HepG2 (cell line): Measurements from ENCODE around the gene TEDC2. TPM values are rescaled to one million over a fixed set of nuclear protein-coding genes. Genes with fewer than 3 reads are reported as not detected.

Experiments used
- ATAC-seq: fragments of 200-7000 bp; cut with Tn5 transposase; 3 replicates; pipeline ENCODE4 v1.9.1; 2020; ENCODE audit warnings: mild to moderate bottlenecking, moderate library complexity
- BruUV-seq: library from RNA; stranded (reverse); fragments of 400-500 nt; replicated peaks from 2 replicates; lab custom pipeline; 2021; lab: Mats Ljungman, UMichigan
- CTCF ChIA-PET: fragments of 300-600 bp; formaldehyde crosslinking; extraction: SDS; loops from one replicate; lab custom pipeline; 2021; ENCODE audit warnings: low total read pairs, inconsistent platforms, low intra/inter-chr PET ratio; lab: Yijun Ruan, JAX
- POLR2A ChIA-PET: fragments of 350-600 bp; sonication (Branson Sonifier 250); formaldehyde crosslinking; loops from one replicate; lab custom pipeline; 2020; ENCODE audit warnings: antibody characterized with exemption, inconsistent platforms; lab: Yijun Ruan, JAX
- DNase-seq: peaks from one replicate; pipeline ENCODE4 v3.0.0-alpha.2; 2015; ENCODE audit warnings: low spot score
- FAIRE-seq: peaks from 3 replicates; lab custom pipeline; 2011; peaks lifted over from hg19 to GRCh38; lab: Jason Lieb, UNC
- H2AFZ ChIP-seq: one replicate; pipeline ENCODE4 v1.6.1; 2011; ENCODE audit warnings: low read length, inconsistent platforms
- H3K27ac ChIP-seq: fragments of 300-600 bp; 3 replicates; pipeline ENCODE4 v1.8.0; 2011; ENCODE audit warnings: mixed run types, mild to moderate bottlenecking, mixed read lengths, low read length, inconsistent platforms; ENCODE audit not compliant: insufficient read depth; ENCODE audit errors: extremely low read length
- H3K27me3 ChIP-seq, 2 experiments: fragments of 200-600 bp in 1 of 2; 2 replicates in 1 of 2; 3 replicates in 1 of 2; pipeline versions ENCODE4 v1.6.0 to v1.8.0; 2011; ENCODE audit warnings: low read length in 2 of 2, mild to moderate bottlenecking in 2 of 2, moderate library complexity in 2 of 2, inconsistent platforms in 1 of 2; ENCODE audit not compliant: insufficient read depth in 2 of 2, control insufficient read depth in 1 of 2
- H3K36me3 ChIP-seq, 2 experiments: fragments of 200-600 bp in 1 of 2; replicated peaks in 1 of 2; 2 replicates in 1 of 2; 3 replicates in 1 of 2; pipeline versions ENCODE4 v1.5.1 to v1.8.0; 2011; ENCODE audit warnings: low read length in 2 of 2, inconsistent platforms in 1 of 2; ENCODE audit not compliant: insufficient read depth in 2 of 2, control insufficient read depth in 1 of 2
- H3K4me1 ChIP-seq: 2 replicates; pipeline ENCODE4 v1.5.1; 2012; ENCODE audit warnings: low read length, inconsistent platforms; ENCODE audit not compliant: insufficient read depth
- H3K4me2 ChIP-seq: 2 replicates; pipeline ENCODE4 v1.6.0; 2011; ENCODE audit warnings: low read depth, low read length, inconsistent platforms
- H3K4me3 ChIP-seq, 3 experiments: fragments of 200-600 bp in 1 of 3; sonication (generic), shearing (Covaris generic) in 1 of 3; replicated peaks in 1 of 3; 2 replicates each; pipeline ENCODE4 v1.5.1; 2011 to 2016; ENCODE audit warnings: low read length in 3 of 3, inconsistent platforms in 2 of 3, low read depth in 2 of 3, mild to moderate bottlenecking in 2 of 3, control low read depth in 1 of 3, mixed read lengths in 1 of 3; ENCODE audit not compliant: insufficient read depth in 1 of 3
- H3K79me2 ChIP-seq: one replicate; pipeline ENCODE4 v1.6.1; 2011; ENCODE audit warnings: low read length, inconsistent platforms; ENCODE audit not compliant: insufficient read depth
- H3K9ac ChIP-seq: 2 replicates; pipeline ENCODE4 v1.6.0; 2011; ENCODE audit warnings: mild to moderate bottlenecking, low read depth, low read length, inconsistent platforms; ENCODE audit not compliant: insufficient read depth
- H3K9me3 ChIP-seq: 2 replicates; pipeline ENCODE4 v1.5.1; 2012; ENCODE audit warnings: mild to moderate bottlenecking, low read length
- H4K20me1 ChIP-seq: 2 replicates; pipeline ENCODE4 v1.6.0; 2011; ENCODE audit warnings: inconsistent platforms, mild to moderate bottlenecking, low read length, moderate library complexity; ENCODE audit not compliant: insufficient read depth
- ARID3A ChIP-seq: IDR thresholded peaks from 2 replicates; pipeline ENCODE4 v1.6.1; 2012; ENCODE audit warnings: low read depth, low read length, improper control_type of control experiment
- ATF7 ChIP-seq, 2 experiments: fragments of 450-650 bp in 1 of 2; sonication (generic) in 1 of 2; formaldehyde crosslinking in 1 of 2; IDR thresholded peaks; 2 replicates each; pipeline versions ENCODE4 v1.4.0 to v1.6.1; 2016 to 2020; ENCODE audit warnings: antibody characterized with exemption in 1 of 2, mild to moderate bottlenecking in 1 of 2, missing genetic modification reagents in 1 of 2
- CREB3 ChIP-seq: sonication (generic); formaldehyde crosslinking; IDR thresholded peaks from 2 replicates; pipeline ENCODE4 v1.5.0; 2020; ENCODE audit warnings: missing genetic modification reagents
- KAT2B ChIP-seq: fragments of 150-350 bp; IDR thresholded peaks from 2 replicates; pipeline ENCODE4 v1.6.1; 2014; ENCODE audit warnings: low read depth, low read length, borderline replicate concordance
- RORA ChIP-seq: sonication (generic); formaldehyde crosslinking; IDR thresholded peaks from 2 replicates; pipeline ENCODE4 v1.5.0; 2020; ENCODE audit warnings: mild to moderate bottlenecking, missing genetic modification reagents, moderate library complexity
- SAP130 ChIP-seq: IDR thresholded peaks from 2 replicates; pipeline ENCODE4 v1.6.1; 2016; ENCODE audit warnings: low read depth
- WGBS: methylation state at CpG from one replicate; pipeline ENCODE4 v1.1.6; 2017; ENCODE audit warnings: low lambda C conversion rate; 5-methylcytosine and 5-hydroxymethylcytosine counted together
- in situ Hi-C: cut with HindIII; loops from 2 replicates; pipeline ENCODE4 v1.10.0; 2017; ENCODE audit warnings: low pct_unique_long_range_greater_than_20kb; ENCODE audit not compliant: extremely low pct_ligation_motif_present
- intact Hi-C: fragments of 100-400 bp; cut with micrococcal nuclease; formaldehyde crosslinking; loops from one replicate; pipeline ENCODE4 v1.10.0; 2022; ENCODE audit not compliant: unreplicated experiment
- polyA plus RNA-seq, 8 experiments: library from polyadenylated mRNA; depleted of rRNA in 3 of 8; stranded (reverse) in 7 of 8; unstranded in 1 of 8; fragments of >200 nt; fragmentation: Illumina TruSeq in 4 of 8; extraction: Trizol in 4 of 8; gene quantifications; 2 replicates each; pipeline versions ENCODE4 v1.2.1 to v1.2.3, GENCODE V29; 2011 to 2016; ENCODE audit warnings: low read depth in 4 of 8, missing spikeins in 1 of 8, mixed read lengths in 1 of 8; ENCODE audit not compliant: insufficient read depth in 1 of 8
- total RNA-seq, 5 experiments: library from RNA; depleted of rRNA; stranded (reverse); fragments of >200 nt; fragmentation: Illumina TruSeq; extraction: Trizol; gene quantifications; 2 replicates each; pipeline ENCODE4 v1.2.3, GENCODE V29; 2016; ENCODE audit warnings: low read depth in 1 of 5

Gene TEDC2
- total and polyA plus RNA-seq, 2 of the 13 experiments (the other 11 are each of a cell fraction or from before 2014, with no cell fraction given), result 6.2 to 24.4 TPM

- no peak for TF ChIP-seq ARID3A
- TF ChIP-seq CREB3 (CRISPR knock-in tag), result no peak
- no peak for TF ChIP-seq RORA
These were observed 9.0 kb downstream of the TEDC2 start (continued) for GRCh38 chr16:2468725-2469398.

- Histone ChIP-seq H3K27me3 (peaks cover 8 to 25% of the 10 kb centered on the region in 2 experiments), H3K79me2 (no peaks in the 10 kb centered on the region), H3K4me1 (peaks cover 51% of the 10 kb centered on the region), H3K27ac (no peak overlapping the region), H3K9me3 (no peaks in the 10 kb centered on the region), H3K9ac (no peak overlapping the region), H3K4me3 (peak overlapping the region in 2 of 3 experiments; percentile 29 to 65; a peak in 2 of 6 replicates), H3K4me2 (peak overlapping the region; percentile 83), H3K36me3 (no peaks in the 10 kb centered on the region), H2AFZ (no peak overlapping the region), H4K20me1 (no peaks in the 10 kb centered on the region; the same call in 1 of the 2 replicates)
- DNase-seq, result no peak
- no peak for ATAC-seq
- ChIA-PET CTCF (no interaction called here), POLR2A (interaction anchor here (1.3 to 1.7 kb wide), 4 partner anchors 10 to 218 kb away, joined by 3 to 6 read pairs (median 4); partner anchors contain the start of genes ECI1 and TEDC2)
- intact Hi-C loops (loop anchor here (5.0 kb wide), 1 partner anchor 37 kb away; no protein-coding TSS in a partner anchor), in situ Hi-C loops (no loop called here)
- BruUV-seq, result no TSS peak
- 9% methylated on average over 10 of the region's 16 CpGs for WGBS
- no peak for FAIRE-seq
- TF ChIP-seq ATF7 (IDR thresholded peaks at IDR 0.05) (no peak), ATF7 (CRISPR knock-in tag; IDR thresholded peaks at IDR 0.05) (no peak), KAT2B (no peak), SAP130 (CRISPR knock-in tag) (0 out of 2 replicates have a peak, but pooled peaks have one; percentile 4)
These were observed 9.7 kb downstream of the TEDC2 start for GRCh38 chr16:2469399-2470233.
